Measurements from ENCODE around the gene CPPED1. TPM values are rescaled to one million over a fixed set of nuclear protein-coding genes. Genes with fewer than 3 reads are reported as not detected.
"Not testable (repeated sequence)": the region's sequence is repeated elsewhere in the genome, so short reads cannot be mapped to it uniquely, and the experiment has no call there.

Gene CPPED1
- total RNA-seq, 1 donor from 2014 or later = 9.7 TPM

DNA sequence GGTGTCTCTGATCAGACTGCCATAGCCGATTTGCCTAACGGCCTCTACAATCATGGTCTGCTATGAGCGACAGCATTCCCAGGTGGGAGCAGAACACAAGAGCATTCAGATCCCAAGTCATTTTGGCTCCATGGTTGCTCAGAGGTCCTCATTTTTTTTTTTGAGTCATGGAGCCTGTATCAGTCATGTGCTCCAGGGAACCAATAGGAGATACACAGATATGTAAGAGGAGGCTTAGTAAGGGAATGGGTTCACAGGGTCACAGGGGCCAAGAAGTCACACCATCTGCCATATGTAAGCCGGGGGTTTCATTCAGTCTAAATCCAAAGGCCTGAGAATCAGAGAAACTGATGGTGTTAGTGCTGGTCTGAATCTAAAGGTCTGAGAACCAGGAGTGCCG lies 36.8 kb downstream of the CPPED1 start:
- no peak for DNase-seq (ENCODE audit: low spot score)
- no peak overlapping the region for H3K27ac Mint-ChIP-seq
- no peak overlapping the region for H2AFZ ChIP-seq (replicated peaks)
- no peak overlapping the region for H3K4me2 ChIP-seq
- no peaks in the 10 kb centered on the region for H3K27me3 Mint-ChIP-seq (ENCODE audit: insufficient read depth, low read depth)
- no peaks in the 10 kb centered on the region for H3K27me3 ChIP-seq
- H3K4me3 Mint-ChIP-seq = no peak overlapping the region
- TF ChIP-seq, protein P1, sequence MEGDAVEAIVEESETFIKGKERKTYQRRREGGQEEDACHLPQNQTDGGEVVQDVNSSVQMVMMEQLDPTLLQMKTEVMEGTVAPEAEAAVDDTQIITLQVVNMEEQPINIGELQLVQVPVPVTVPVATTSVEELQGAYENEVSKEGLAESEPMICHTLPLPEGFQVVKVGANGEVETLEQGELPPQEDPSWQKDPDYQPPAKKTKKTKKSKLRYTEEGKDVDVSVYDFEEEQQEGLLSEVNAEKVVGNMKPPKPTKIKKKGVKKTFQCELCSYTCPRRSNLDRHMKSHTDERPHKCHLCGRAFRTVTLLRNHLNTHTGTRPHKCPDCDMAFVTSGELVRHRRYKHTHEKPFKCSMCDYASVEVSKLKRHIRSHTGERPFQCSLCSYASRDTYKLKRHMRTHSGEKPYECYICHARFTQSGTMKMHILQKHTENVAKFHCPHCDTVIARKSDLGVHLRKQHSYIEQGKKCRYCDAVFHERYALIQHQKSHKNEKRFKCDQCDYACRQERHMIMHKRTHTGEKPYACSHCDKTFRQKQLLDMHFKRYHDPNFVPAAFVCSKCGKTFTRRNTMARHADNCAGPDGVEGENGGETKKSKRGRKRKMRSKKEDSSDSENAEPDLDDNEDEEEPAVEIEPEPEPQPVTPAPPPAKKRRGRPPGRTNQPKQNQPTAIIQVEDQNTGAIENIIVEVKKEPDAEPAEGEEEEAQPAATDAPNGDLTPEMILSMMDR (IDR thresholded peaks at IDR 0.05) = no peak
- TF ChIP-seq EZH2phosphoT487 (IDR thresholded peaks at IDR 0.05) = no peak
- no peak for TF ChIP-seq EZH2 (IDR thresholded peaks at IDR 0.05)
- H3K79me2 ChIP-seq (ENCODE audit: low read depth) = no peaks in the 10 kb centered on the region
- H3K4me1 ChIP-seq = peaks cover 8% of the 10 kb centered on the region
- H3K9me3 ChIP-seq (ENCODE audit: low read depth) = no peaks in the 10 kb centered on the region
- peaks cover 3% of the 10 kb centered on the region for H3K4me1 Mint-ChIP-seq
- no peaks in the 10 kb centered on the region for H3F3A ChIP-seq (ENCODE audit: low read depth)
- no peaks in the 10 kb centered on the region for H3K36me3 Mint-ChIP-seq
- H3K9ac ChIP-seq = no peak overlapping the region
- no peak overlapping the region for H3K4me3 ChIP-seq
- H4K20me1 ChIP-seq (ENCODE audit: low read depth) = no peaks in the 10 kb centered on the region
- no peaks in the 10 kb centered on the region for H3K36me3 ChIP-seq
- no peak overlapping the region for H3K27ac ChIP-seq
- no peaks in the 10 kb centered on the region for H3K9me3 Mint-ChIP-seq

DNA sequence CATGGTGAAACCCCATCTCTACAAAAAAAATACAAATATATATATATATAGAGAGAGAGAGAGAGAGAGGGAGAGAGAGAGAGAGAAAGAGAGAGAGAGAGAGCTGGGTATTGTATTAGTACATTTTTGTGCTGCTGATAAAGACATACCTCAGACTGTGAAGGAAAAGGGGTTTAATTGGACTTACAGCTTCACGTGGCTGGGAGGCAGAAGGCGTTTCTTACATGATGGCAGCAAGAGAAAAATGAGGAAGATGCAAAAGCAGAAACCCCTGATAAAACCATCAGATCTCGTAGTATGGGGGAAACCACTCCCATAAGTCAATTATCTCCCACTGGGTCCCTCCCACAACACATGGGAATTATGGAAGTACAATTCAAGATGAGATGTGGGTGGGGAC lies 37.5 kb downstream of the CPPED1 start:
- not testable (repeated sequence) for H3K27ac ChIP-seq, H3K36me3 Mint-ChIP-seq

DNA sequence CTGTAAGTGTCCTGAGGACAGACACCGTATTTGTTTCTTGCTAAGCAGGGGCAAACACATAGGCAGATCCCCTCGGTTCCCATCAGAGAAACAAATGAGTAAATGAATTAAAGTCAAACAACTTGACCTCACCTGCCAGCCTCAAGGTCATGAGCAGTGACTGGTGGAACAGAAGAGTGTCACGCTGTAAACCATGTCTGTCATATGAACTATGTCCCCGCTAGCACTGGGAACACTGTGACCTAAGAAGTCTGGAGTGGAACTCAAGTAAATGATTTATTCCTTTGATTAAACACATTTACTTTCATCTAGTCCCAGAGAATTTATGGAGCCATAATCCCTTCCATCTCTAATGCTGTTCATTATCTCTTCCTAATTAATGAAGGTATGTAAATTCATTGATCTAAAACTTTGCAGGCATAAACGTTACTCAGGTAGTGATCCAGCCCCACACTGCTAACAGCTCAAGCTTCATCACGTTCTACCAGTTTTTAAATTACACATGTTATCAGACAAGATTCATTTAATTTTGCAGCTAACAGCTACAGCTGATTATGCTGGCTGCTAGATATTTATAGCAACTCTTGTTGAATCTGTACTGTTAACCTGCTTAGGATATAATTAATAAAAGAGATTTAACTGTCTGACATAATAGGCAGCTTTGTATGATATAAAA lies 38.7 kb downstream of the CPPED1 start:
- no peaks in the 10 kb centered on the region for H3K4me1 Mint-ChIP-seq
- no peak for DNase-seq (ENCODE audit: low spot score)
- H3K79me2 ChIP-seq (ENCODE audit: low read depth) = no peaks in the 10 kb centered on the region
- H3K4me1 ChIP-seq = no peaks in the 10 kb centered on the region
- H4K20me1 ChIP-seq (ENCODE audit: low read depth) = no peaks in the 10 kb centered on the region
- H3K27me3 ChIP-seq = no peaks in the 10 kb centered on the region
- H3K9me3 ChIP-seq (ENCODE audit: low read depth) = no peaks in the 10 kb centered on the region
- H3K9ac ChIP-seq = no peak overlapping the region
- H3K27ac ChIP-seq = no peak overlapping the region
- H2AFZ ChIP-seq (replicated peaks) = no peak overlapping the region
- H3K27ac Mint-ChIP-seq = no peak overlapping the region
- no peaks in the 10 kb centered on the region for H3K36me3 ChIP-seq
- H3F3A ChIP-seq (ENCODE audit: low read depth) = no peaks in the 10 kb centered on the region
- no peak overlapping the region for H3K4me3 ChIP-seq
- no peak for TF ChIP-seq EZH2phosphoT487 (IDR thresholded peaks at IDR 0.05)
- TF ChIP-seq, protein P1 (IDR thresholded peaks at IDR 0.05) = no peak
- no peak for TF ChIP-seq EZH2 (IDR thresholded peaks at IDR 0.05)
- H3K36me3 Mint-ChIP-seq = no peaks in the 10 kb centered on the region
- H3K4me2 ChIP-seq = no peak overlapping the region
- H3K27me3 Mint-ChIP-seq (ENCODE audit: insufficient read depth, low read depth) = no peaks in the 10 kb centered on the region
- no peak overlapping the region for H3K4me3 Mint-ChIP-seq
- H3K9me3 Mint-ChIP-seq = no peaks in the 10 kb centered on the region

More for the DNA sequence above, 37.5 kb downstream of the CPPED1 start:
- H3K9ac ChIP-seq; H3K36me3 ChIP-seq; H3K4me3 ChIP-seq; H3K4me2 ChIP-seq; H3K27me3 Mint-ChIP-seq (ENCODE audit: insufficient read depth, low read depth); H3K4me1 Mint-ChIP-seq; H4K20me1 ChIP-seq (ENCODE audit: low read depth); DNase-seq (ENCODE audit: low spot score); H3K79me2 ChIP-seq (ENCODE audit: low read depth); H3K27ac Mint-ChIP-seq; H3F3A ChIP-seq (ENCODE audit: low read depth); H3K9me3 Mint-ChIP-seq; H3K9me3 ChIP-seq (ENCODE audit: low read depth); H3K27me3 ChIP-seq; H3K4me1 ChIP-seq; H3K4me3 Mint-ChIP-seq; H2AFZ ChIP-seq (replicated peaks): not testable (repeated sequence)

DNA sequence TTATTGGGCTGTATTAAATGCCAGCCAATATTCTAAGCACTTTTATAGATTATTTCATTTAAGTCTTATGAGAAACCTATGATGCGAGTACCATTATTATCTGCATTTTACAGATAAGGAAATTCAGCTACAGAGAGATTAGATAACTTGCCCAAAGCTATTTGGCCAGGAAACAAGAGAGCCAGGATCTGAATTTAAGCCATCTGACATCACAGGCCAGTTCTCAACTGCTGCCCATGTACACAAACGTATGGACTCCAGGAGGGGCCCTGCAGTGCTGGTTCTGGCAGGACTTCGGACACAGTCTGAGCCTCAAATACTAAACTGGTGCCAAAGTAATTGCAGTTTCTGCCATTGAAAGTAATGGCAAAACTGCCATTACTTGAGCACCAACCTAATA lies 40.2 kb downstream of the CPPED1 start:
- Histone ChIP-seq H3K4me1 (no peaks in the 10 kb centered on the region), H3K9me3 (ENCODE audit: low read depth) (no peaks in the 10 kb centered on the region), H3K79me2 (ENCODE audit: low read depth) (no peaks in the 10 kb centered on the region), H2AFZ (replicated peaks) (no peak overlapping the region), H3K4me2 (no peak overlapping the region), H4K20me1 (ENCODE audit: low read depth) (no peaks in the 10 kb centered on the region), H3K4me3 (no peak overlapping the region), H3F3A (ENCODE audit: low read depth) (no peaks in the 10 kb centered on the region), H3K36me3 (no peaks in the 10 kb centered on the region), H3K27ac (no peak overlapping the region), H3K9ac (no peak overlapping the region), H3K27me3 (no peaks in the 10 kb centered on the region)
- Mint-ChIP-seq H3K27me3 (ENCODE audit: insufficient read depth, low read depth) (peaks cover 3% of the 10 kb centered on the region), H3K36me3 (no peaks in the 10 kb centered on the region), H3K4me1 (peaks cover 2% of the 10 kb centered on the region), H3K9me3 (no peaks in the 10 kb centered on the region), H3K4me3 (no peak overlapping the region), H3K27ac (no peak overlapping the region)
- DNase-seq (ENCODE audit: low spot score) = no peak
- TF ChIP-seq, protein P1 (IDR thresholded peaks at IDR 0.05) = no peak
- TF ChIP-seq EZH2 (IDR thresholded peaks at IDR 0.05) = no peak
- no peak for TF ChIP-seq EZH2phosphoT487 (IDR thresholded peaks at IDR 0.05)
